NCI-H2171 (cell line): Measurements from ENCODE around the gene PDE6B.

Source experiments
- DNase-seq: peaks from one replicate; lab custom pipeline; 2025; lab: John Stamatoyannopoulos, UW

The PDE6B gene

DNA sequence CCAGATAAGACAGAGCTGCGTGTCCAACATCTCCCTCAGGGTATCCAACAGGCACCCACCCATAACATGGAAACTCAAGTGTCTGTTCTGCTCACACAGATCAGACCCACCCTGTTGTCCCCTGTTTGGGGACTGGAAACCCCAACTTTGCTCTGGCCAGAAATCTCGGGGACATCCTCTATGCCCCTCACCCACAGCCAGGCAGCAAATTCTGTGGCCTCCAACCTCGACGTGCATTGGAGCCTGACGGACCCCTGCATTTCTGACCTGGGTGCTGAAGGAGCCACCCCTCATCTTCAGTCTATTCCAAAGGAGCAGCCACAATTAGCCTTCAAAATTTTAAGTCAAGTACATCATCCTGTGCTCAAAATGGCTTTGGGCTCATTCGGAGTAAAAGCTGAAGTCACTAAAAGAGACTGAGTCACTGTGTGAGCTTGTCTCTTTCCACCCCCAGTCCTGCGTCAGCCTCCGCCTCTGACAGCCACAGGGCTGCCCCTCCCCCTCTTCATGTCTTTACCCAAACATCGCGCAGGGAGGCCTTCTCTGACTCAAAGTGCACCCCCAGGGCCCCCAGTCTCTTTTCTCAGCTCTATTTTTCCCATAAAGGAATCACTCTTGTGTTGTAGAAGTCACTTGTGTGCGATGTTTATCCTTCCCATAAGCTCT, 24.4 kb upstream of the PDE6B start:
- no peak for DNase-seq

DNA sequence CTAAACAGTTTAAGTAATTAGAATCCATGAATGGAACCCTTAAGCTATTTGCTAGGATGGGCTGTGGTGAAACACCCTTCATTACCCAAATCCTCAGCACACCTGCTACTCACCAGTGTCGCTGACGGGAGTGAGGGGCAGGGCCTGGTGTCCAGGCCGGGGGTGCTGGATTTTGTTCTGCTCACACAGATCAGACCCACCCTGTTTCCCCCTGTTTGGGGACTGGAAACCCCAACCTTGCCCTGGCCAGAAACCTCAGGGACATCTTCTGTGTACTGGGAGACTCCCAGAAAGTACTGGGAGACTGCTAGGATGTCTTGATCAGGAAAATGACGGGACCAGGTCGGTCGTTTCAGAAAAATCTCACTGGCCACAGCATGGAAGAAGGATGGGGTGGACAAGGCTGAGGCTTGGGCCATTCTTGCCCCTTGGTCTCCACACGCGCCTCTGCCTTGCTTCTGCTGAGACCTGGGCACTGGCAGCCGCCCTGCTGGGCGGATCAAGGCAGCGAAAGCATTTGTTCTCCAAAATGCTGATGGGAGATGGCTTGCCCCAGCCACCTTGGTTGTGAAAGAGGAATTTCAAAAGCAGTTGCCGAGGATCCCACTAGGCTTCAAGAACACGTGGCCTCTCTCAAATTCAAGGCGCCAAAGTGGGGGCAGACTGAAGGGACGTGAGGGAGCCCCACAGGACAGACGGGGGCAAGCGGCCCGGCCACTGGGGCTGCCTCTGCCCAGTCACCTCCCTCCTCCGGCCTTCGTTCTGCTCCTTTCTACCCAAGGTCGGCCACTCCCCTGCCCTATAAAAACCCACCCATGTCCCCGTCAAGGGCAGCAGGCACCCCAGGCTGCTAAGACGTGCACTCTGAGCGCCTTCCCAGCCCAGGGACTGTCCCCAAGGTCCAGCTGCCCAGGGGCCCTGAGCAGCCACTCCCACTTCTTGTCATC, 23.5 kb upstream of the PDE6B start:
- DNase-seq, result no peak

DNA sequence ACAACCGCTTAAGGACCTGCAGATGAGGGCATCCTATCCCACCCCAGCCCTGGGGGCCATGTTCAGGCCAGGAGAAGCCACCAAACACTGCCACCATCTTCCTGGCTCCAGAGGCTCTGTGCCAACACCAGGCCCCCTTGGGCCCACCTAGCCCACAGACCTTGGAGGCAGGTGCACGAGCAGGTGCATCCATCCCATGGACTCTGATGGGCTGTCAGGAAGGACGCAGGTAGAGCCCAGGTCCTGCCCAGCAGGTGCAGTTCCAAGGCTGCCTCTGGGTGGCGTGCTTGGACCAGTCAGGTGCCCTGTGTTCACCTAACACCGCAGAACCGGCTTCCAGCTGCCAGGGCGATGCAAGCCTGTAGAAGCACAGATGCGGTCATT, 22.8 kb upstream of the PDE6B start:
- peak; percentile 1 for DNase-seq

DNA sequence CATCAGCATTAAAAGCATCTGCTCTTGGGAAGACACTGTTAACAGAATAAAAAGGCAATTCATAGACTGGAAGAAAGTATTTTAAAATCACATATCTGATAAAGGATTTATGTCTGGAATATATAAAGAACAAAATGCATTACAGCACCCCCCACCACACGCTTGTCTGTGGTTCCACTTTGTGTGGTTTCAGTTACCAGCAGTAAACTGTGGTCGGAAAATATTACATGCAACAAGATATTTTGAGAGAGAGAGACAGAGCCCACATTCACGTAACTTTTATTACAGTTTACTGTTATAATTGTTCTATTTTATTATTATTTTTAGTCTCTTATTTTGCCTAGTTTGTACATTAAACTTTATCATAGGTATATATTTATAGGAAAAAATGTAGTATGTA, 21.2 kb upstream of the PDE6B start:
- no peak for DNase-seq

DNA sequence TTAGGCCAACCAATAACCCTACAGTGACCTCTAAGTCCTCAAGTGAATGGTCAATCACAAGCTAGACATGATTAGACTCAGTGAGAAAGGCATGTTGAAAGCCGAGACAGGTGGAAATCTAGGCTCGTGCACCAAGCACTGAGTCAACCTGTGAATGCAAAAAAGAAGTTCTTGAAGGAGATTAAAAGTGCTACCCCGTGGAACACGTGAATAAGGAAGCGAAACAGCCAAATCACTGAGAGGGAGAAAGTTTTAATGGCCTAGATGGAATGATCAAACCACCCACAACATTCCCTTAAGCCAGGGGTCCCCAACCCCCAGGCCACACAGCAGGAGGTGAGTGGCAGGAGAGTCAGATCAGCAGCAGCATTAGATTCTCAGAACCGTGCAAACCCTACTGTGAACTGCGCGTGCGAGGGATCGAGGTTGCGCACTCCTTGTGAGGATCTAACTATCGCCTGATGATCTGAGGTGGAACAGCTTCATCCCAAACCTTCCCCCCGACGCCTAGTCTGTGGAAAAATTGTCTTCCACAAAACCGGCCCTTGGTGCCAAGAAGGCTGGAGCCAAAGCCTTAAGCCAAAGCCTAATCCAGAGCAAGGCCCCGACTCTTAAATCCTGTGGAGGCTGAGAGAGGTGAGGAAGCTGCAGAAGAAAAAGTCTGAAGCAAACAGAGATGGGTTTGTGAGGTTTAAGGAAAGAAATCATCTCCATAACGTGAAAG, 19.5 kb upstream of the PDE6B start:
- no peak for DNase-seq

DNA sequence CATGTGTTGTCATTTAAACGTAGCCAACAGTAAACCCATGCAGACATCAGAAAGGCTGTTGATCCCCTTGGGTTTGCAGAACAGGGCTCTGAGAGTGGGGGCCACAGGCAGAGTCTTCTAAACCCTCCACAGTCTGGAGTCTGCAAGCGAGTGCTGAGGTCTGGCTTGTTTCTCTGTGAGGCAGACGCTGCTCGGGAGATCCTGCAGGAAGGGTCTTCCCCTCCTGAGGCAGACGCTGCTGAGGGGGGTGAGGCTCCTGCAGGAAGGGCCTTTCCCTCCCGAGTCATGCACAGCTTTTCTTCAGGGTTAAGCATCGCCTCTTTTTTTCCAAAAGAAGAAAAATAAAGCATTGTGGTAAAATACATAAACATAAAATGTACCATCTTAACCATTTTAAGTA, 17.1 kb upstream of the PDE6B start:
- DNase-seq, result no peak

DNA sequence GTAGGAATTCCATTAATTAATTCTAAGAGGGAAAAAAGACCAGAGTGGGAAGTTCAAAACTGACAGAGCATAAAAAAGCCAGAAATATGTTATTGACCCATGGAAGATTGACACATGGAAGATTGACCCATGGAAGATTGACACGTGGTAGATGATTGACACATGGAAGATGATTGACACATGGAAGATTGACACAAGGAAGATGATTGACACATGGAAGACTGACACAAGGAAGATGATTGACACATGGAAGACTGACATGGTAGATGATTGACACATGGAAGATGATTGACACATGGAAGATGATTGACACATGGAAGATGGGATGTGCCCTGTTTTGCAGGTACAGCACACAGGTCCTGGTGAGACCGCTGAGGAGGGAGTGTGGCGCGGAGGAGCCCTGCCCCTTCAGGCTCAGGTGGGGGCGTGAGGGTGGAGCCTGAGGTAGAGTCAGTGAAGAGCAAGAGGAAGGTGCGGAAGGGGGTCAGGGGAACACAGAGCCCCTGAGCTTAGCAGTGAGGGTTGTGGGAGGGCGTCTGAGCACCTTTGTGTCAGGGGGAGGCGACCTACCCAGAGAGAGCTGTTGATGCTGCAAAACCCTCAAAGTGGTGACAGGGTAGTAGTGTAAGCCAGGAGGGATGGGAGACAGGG, 15.8 kb upstream of the PDE6B start:
- DNase-seq, result no peak

DNA sequence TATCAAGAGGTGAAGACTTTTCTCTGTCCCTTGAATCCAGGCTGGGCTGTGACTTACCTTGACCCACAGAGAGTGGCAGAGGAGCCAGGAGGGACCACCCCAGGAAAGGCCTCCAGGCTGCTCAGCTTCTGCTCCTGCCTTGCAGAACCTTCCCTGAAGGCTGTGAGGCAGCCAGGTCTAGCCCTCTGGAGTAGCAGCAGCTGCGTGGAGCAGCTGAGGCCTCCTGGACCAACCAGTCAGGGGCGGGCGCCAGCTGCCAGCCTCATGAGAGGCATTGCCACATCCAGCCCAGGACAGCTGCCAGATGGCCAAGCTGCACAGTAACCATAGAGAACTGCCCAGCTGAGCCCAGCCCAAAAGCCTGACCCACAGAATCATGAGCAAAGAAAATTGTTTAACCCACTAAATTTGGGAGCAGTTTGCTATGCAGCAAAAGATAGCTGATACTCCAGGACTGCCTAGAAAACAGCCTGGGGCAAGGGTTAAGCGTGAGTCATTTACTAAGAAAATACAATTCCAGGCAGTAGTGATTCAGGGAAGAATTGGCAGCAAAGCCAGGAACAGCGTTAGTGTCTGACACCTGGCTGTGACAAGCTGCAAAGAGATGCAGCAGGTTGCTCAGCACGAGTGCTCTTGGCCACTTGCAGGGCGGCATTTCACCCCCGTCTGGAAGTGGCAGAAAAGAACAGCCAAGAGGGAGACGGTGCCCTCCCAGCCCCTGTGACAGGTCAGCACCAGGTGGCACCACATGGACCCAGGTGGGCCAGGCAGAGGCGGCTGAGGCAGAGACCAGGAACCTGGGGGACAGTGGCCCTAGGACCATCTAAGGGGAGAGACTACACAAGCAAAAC, 14.7 kb upstream of the PDE6B start:
- DNase-seq, result peak; percentile 15

DNA sequence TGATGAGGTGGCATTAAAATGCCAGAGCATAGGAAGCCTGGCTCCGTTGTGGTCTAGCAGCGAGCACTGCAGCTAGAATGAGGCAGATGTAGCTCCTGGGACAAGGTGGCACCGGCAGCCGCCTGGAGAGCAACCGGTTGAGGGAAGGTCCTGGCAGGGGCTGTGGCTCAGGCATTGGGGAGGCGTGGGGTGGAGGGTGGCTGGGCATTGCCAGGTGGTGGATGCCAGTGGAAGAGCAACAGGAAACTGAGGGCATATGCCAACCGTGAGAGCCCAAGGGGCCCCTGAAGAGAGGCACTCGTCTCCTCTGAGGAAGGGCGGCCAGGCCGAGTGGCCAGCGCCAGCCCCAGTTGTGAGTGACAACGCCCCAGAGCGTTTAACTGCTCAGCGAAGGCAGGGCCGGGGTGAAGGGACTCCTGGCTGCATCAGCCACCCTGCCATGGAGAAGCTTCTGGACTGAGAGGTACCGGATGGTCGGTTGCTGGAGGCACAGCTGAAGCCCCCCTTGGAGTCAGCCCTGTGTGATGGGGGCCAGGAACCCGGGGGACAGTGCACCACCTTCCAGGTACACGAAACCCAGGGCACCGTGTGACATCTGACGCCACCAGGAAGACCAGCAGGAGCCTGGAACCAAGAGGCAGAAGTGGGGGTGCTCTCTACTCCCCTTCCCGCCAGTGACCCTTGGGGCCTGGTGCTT, 13.2 kb upstream of the PDE6B start:
- DNase-seq, result no peak

DNA sequence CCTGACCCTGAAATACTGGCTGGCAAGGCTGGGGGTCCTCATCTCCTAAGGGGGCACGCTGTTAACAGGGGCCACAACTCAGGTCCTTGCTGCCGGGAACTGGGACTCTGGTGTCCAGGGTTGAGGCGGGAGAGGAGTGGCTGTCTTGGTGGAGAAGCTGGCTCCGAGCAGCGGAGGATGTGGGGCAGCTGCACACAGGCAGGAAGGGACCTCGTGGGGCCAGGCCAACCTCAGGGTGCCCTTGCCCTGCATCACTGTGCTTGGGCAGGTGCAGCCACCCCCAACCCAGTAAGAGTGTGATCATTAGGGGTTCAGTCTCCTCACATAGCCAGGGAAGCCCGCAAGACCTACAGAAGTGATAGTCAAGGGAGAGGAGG, 12.6 kb upstream of the PDE6B start:
- DNase-seq, result no peak

DNA sequence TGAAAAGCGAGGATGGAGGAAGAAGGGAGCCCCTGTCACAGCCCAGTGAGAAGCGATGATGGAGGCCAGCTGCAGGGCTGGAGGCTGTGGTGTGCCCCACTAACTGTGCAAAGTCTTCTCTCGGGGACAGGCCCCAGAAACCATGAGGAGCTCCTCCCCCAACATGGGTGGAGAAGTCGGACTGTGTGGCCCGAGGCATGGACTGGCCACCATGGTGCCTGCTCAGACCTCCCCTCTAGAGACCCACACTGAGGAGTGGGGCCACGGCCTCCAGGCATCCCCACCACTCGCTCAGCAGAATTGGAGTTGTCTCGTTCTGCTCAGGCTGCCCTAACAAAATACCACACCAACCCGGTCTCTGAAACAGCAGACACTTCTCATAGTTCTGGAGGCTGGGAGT, 12.2 kb upstream of the PDE6B start:
- no peak for DNase-seq

DNA sequence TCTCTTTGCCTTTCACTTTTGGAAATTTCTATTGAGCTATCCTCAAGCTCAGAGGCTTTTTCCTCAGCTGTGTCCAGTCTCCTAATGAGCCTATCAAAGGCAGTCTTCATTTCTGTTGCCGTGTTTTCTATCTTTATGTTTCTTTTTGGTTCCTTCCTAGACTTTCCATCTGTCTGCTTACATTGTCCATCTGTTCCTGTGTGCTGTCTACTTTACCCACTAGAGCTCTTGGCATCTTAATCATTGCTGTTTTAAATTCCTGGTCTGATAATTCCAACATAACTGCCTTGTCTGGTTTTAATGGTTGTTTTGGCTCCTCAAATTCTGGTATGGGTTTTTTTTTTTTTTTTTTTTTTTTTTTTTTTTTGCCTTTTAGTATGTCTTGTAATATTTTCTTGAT, 9.3 kb upstream of the PDE6B start:
- DNase-seq, result no peak

DNA sequence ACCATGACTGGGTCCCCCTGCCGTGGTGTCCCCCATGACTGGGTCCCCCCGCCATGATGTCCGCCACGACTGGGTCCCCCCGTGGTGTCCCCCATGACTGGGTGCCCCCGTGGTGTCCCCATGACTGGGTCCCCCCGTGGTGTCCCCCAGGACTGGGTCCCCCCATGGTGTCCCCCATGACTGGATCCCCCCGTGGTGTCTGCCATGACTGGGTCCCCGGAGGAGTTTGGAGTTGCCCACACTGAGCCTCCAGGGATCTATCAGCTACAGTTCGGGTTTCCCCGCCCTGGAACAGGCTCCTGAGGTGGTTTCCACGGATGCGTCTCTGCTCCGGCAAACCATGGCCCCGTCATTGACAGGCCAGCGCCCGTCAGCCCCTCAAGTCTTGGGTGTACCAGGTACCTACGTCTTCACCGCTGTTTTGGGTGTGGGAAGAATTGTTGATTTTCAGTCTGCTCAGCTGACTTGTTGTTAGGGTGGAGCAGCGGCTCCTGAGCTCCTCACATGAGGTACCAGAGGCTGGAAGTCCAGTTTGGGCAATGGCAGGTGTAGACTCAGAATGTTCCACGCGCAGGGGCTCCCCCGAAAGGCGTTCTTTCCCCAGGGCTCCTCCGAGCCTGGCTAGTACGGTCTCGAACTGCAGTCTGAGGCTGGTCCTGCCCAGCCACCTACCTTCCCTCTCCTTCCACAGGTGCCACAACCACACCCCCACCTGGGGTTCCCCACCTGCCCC, 8.3 kb upstream of the PDE6B start:
- no peak for DNase-seq

DNA sequence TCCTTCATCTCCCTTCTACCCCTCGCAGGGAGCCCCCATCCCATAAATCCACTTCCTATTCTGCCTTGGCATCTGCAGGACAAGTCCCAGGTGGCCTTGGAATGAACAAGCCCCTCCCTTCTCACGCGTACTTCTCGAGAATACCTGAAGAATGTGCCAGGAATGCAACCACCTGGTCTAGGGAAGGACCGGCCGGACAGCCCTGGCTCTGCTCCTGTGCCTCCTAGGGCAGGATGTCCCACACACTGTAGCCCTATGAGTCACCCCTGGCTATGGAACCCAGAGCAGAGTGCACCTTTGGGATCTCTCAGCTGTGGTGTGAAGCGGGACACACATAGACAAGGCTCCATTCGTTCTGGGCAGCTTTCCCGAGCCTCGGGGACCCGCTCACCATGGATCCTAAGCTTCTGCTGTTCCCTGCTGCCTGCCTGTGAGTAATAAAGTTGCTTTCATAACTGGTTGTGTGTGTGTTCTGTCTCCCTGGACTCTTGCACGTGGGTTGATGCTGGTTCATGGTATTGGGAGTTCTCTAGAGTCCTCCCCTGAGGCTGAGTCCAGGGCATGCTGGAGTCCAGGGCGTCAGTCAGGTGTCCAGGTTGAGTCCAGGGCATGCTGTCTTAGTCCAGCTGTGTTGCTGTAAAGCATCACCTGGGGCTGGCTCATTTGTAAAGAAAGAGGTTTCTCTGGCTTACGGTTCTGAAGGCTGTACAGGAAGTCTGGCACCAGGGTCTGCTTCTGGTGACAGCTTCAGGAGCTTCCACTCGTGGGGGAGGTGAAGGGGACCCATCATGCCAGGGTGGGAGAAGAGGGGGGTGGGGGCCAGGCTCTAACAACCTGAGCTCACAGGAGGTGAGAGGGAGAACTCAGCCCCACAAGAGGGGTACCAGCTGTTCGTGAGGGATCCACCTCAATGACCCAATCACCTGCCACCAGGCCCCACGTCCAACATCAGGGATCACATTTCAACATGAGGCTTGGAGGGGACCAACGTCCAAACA, 7.4 kb upstream of the PDE6B start:
- DNase-seq, result no peak

DNA sequence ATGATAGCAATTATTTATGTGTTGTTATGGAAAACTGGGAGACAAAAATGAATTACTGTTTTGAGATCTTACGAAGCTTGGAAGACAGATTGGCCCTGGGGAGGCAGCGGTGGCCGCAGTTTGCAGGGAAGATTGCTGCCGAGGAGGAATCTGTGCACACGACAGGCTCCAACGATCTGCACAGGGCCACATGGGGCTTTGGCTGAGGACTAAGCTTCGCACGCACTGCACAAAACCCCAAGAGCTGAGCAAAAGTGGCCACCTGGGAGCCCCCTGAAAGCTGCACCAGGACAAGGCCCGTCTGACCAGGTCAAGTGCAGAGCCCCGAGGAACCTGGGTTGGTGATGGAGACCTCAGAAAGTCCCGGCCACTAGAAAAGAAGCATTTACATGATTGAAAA, 5.2 kb upstream of the PDE6B start:
- DNase-seq, result no peak

DNA sequence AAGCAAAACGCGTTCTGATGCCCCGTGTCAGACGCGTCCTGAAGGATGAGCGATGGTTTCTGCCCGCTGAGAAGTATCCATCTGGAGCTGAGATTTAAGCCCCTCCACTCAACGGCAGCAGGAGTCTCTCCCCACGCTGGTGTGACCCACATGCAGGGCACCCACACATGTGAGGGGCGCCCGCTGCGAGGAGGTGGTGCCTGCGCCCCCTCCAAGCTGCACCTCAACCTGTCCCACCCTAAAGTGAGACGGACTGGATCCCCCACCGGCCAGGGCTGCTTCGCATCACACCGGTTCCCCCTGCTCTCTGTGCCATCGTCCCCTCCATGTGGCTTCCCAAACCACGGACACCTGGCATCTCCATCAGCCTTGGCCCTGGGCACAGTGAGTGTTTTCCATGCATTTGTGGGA, 4.5 kb upstream of the PDE6B start:
- no peak for DNase-seq

DNA sequence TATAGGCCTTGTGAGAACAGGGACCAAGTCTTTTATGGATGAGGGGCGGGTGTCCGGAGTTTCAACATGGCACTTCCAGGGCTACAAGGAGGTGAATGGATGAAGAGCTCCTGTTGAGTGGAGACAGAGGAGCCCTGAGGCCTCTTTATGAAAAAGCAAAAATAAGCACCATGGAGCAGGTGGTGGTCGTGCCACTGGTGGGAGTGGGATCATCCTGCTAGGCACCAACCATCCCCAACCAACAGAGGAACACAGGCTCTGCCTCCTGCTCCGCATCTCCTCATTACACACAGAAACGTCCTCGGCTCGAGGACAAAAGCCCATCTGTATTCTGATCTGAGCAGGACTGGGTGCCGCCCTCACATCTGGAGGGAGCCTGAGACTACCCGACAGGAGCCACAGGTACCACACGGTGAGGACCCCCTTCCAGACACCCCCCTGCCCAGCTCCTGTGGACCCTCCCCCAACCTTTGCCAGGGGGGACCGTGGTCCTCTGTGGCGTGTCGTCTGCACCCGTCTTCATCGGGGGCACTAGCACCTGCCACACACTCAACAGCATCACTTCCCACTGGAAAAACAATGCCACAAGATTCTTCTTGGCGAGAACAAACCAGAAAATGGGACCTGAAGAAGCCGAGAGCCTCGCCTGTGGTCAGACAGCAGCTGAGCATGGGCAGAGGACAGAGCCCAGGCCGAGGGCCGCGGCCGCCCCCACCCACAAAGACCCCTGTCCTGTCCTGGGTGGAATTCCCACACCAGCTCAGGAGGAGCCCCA, 3.9 kb upstream of the PDE6B start:
- no peak for DNase-seq
